Measurements from ENCODE around the gene NRN1. TPM values are rescaled to one million over a fixed set of nuclear protein-coding genes. Genes with fewer than 3 reads are reported as not detected.

NRN1 gene
- total RNA-seq, 3 donors from 2014 or later (not counting 1 experiment from before 2014, with no cell fraction given), result not detected

DNA sequence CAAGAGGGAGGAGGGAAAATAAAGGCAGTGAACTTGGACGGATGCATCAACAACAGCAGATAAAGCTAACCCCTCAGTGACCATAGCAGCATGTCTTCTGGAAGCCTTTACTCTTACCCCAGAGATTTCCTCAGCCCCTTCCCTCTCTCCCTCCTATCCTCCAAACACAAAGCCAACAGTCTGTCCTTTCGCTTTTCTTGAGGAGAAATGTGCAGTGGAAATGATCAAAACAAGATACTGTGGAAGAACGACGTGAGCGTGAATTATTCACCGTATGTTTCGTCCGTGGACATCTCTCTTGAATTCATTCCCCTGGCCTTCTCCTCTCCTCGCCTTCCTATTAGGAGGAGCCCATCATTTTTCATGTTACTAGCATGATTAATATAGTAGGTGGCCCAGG lies 8.5 kb downstream of the NRN1 start:
- intact Hi-C loops (cut with micrococcal nuclease), result no loop called here
- peak in 1 of 2 donors; percentile 31 for DNase-seq

DNA sequence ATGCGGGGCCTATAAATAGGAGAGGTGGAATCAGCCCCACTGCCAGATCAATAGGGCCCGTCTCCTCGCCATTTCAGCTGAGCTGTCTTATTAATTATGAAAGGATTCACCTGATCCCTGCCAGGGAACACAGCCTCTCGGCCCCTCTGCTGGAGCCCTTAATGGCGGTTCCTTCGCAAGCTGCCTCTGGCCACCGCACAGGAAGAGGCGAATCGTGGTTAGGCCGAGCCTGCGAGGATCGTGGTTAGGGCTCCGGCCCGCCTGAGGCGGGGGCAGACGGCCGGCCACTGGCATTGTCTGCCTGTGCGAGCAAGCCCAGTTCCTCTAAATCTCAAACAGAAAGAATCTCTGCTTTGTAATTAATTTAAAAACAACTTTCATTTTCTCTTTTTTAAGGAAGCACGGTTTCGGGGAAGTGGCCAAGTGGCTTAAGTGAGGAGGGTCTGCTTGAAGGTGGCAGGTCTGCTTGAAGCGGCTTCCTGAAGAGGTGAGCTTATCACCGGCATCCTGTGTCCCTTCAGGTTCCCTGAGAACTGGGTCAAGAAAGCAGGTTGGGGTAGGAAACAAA lies 9.2 kb downstream of the NRN1 start:
- Histone ChIP-seq H3K36me3 (ENCODE audit: control insufficient read depth, insufficient read depth, low read length) (no peaks in the 10 kb centered on the region), H3K27me3 (ENCODE audit: control insufficient read depth, insufficient read depth, low read length) (peaks cover 97% of the 10 kb centered on the region), H3K4me3 (ENCODE audit: low read length) (peak overlapping the region; percentile 53), H3K9me3 (ENCODE audit: control insufficient read depth, insufficient read depth, low read length) (peaks cover 41% of the 10 kb centered on the region), H3K27ac (ENCODE audit: low read length) (no peak overlapping the region), H3K4me1 (ENCODE audit: control insufficient read depth, insufficient read depth, low read length) (peaks cover 67% of the 10 kb centered on the region)
- H3K27ac Mint-ChIP-seq, result peak overlapping the region; percentile 41 to 79
- H3K4me1 Mint-ChIP-seq, result peaks cover 58 to 71% of the 10 kb centered on the region in 2 donors
- H3K4me3 Mint-ChIP-seq, result peak overlapping the region; percentile 89
- H3K36me3 Mint-ChIP-seq, result no peaks in the 10 kb centered on the region
- intact Hi-C loops (cut with micrococcal nuclease), result no loop called here
- H3K27me3 Mint-ChIP-seq (ENCODE audit: low read depth in 2 of 2), result peaks cover 81 to 95% of the 10 kb centered on the region in 2 donors
- TF ChIP-seq, protein P1, sequence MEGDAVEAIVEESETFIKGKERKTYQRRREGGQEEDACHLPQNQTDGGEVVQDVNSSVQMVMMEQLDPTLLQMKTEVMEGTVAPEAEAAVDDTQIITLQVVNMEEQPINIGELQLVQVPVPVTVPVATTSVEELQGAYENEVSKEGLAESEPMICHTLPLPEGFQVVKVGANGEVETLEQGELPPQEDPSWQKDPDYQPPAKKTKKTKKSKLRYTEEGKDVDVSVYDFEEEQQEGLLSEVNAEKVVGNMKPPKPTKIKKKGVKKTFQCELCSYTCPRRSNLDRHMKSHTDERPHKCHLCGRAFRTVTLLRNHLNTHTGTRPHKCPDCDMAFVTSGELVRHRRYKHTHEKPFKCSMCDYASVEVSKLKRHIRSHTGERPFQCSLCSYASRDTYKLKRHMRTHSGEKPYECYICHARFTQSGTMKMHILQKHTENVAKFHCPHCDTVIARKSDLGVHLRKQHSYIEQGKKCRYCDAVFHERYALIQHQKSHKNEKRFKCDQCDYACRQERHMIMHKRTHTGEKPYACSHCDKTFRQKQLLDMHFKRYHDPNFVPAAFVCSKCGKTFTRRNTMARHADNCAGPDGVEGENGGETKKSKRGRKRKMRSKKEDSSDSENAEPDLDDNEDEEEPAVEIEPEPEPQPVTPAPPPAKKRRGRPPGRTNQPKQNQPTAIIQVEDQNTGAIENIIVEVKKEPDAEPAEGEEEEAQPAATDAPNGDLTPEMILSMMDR (IDR thresholded peaks at IDR 0.05), result no peak
- WGBS (ENCODE audit: insufficient coverage), result 2% methylated on average over 21 of the region's 22 CpGs
- DNase-seq (peak in 1 of 2 donors; percentile 45), ATAC-seq (peak in 2 of 3 donors; percentile 22 to 29)
- H3K9me3 Mint-ChIP-seq, result no peaks in the 10 kb centered on the region

More for the DNA sequence above, 8.5 kb downstream of the NRN1 start:
- Mint-ChIP-seq H3K27me3 (ENCODE audit: low read depth in 2 of 2) (peaks cover 85 to 93% of the 10 kb centered on the region in 2 donors), H3K36me3 (no peaks in the 10 kb centered on the region), H3K27ac (no peak overlapping the region), H3K4me1 (peaks cover 62 to 78% of the 10 kb centered on the region in 2 donors), H3K4me3 (peak overlapping the region; percentile 89), H3K9me3 (no peaks in the 10 kb centered on the region)
- Histone ChIP-seq H3K4me3 (ENCODE audit: low read length) (no peak overlapping the region), H3K36me3 (ENCODE audit: control insufficient read depth, insufficient read depth, low read length) (no peaks in the 10 kb centered on the region), H3K9me3 (ENCODE audit: control insufficient read depth, insufficient read depth, low read length) (peaks cover 41% of the 10 kb centered on the region), H3K27me3 (ENCODE audit: control insufficient read depth, insufficient read depth, low read length) (peaks cover 97% of the 10 kb centered on the region), H3K27ac (ENCODE audit: low read length) (no peak overlapping the region), H3K4me1 (ENCODE audit: control insufficient read depth, insufficient read depth, low read length) (peaks cover 74% of the 10 kb centered on the region)
- WGBS (ENCODE audit: insufficient coverage), result 35% methylated on average over 7 of the region's 9 CpGs
- no peak for ATAC-seq
- TF ChIP-seq, protein P1 (IDR thresholded peaks at IDR 0.05), result no peak

DNA sequence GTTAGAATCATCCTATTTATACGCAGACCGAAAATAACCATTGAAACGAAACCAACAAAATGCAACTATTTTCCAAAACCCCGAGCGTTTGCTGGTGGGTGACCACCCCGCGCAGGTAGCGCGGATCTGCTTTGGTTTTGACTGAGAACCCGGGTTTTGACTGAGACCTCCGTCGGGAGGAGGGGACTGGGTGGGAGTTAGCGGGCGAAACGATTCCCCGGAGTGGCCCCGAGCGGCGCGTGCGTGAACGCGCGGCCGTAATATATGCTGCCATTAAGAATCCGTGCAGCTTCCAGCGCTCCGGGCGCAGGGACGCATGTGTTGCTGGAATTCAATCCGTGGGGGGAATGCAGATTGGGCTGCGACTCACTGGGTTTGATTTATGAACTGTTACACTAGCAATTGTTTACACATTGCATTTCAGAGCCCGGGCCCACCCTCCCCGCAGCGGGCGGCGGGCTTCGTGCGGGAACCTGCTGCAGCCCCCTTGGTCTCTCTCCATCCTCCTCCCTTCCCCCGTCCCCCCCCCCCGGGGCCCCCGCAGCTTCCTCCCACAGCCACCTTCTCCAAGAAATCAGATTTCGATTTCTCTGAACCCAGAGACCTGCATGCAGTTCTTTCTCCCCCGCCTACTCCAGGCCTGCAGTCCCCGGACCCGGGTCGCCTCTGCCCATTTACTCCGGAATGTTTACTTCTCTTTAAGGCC lies 9.9 kb downstream of the NRN1 start:
- H3K4me3 ChIP-seq (ENCODE audit: low read length), result peak overlapping the region; percentile 53
- Mint-ChIP-seq H3K9me3 (no peaks in the 10 kb centered on the region), H3K4me1 (peaks cover 57 to 64% of the 10 kb centered on the region in 2 donors), H3K27me3 (ENCODE audit: low read depth in 2 of 2) (peaks cover 81 to 95% of the 10 kb centered on the region in 2 donors), H3K27ac (peak overlapping the region in 1 of 2 donors; percentile 79), H3K4me3 (peak overlapping the region; percentile 89), H3K36me3 (no peaks in the 10 kb centered on the region)
- intact Hi-C loops (cut with micrococcal nuclease), result no loop called here
- H3K36me3 ChIP-seq (ENCODE audit: control insufficient read depth, insufficient read depth, low read length), result no peaks in the 10 kb centered on the region
- H3K4me1 ChIP-seq (ENCODE audit: control insufficient read depth, insufficient read depth, low read length), result peaks cover 61% of the 10 kb centered on the region
- 2% methylated on average over 44 of the region's 48 CpGs for WGBS (ENCODE audit: insufficient coverage)
- DNase-seq (peak in 1 of 2 donors; percentile 45), ATAC-seq (peak in 2 of 3 donors; percentile 30 to 33)
- TF ChIP-seq, protein P1 (IDR thresholded peaks at IDR 0.05), result no peak
- H3K9me3 ChIP-seq (ENCODE audit: control insufficient read depth, insufficient read depth, low read length), result peaks cover 37% of the 10 kb centered on the region
- peaks cover 96% of the 10 kb centered on the region for H3K27me3 ChIP-seq (ENCODE audit: control insufficient read depth, insufficient read depth, low read length)
- H3K27ac ChIP-seq (ENCODE audit: low read length), result no peak overlapping the region

All from natural killer cell (primary cell).